Measurements from ENCODE around the gene CTU1.

CTU1 gene

GRCh38 chr19:51102991-51103390 is 5.2 kb downstream of the CTU1 start:
- DNase-seq = no peak

GRCh38 chr19:51101171-51101865 is 6.9 kb downstream of the CTU1 start:
- no peak for DNase-seq

GRCh38 chr19:51100601-51101000 is 7.6 kb downstream of the CTU1 start:
- DNase-seq = no peak

GRCh38 chr19:51099047-51099382 is 9.2 kb downstream of the CTU1 start:
- DNase-seq = no peak

- DNase-seq = no peak
Measured at GRCh38 chr19:51098365-51099046, 9.7 kb downstream of the CTU1 start.

GRCh38 chr19:51097796-51098195 is 10.4 kb downstream of the CTU1 start:
- DNase-seq = no peak

GRCh38 chr19:51097166-51097738 is 11.0 kb downstream of the CTU1 start:
- DNase-seq = peak; percentile 41

- peak; percentile 12 for DNase-seq
Measured at GRCh38 chr19:51096473-51097165, 11.6 kb downstream of the CTU1 start.

- DNase-seq = peak; percentile 41
Measured at GRCh38 chr19:51094696-51095279, 13.4 kb downstream of the CTU1 start.

- no peak for DNase-seq
Measured at GRCh38 chr19:51093510-51094345, 14.5 kb downstream of the CTU1 start.

- DNase-seq = no peak
Measured at GRCh38 chr19:51093101-51093500, 15.1 kb downstream of the CTU1 start.

GRCh38 chr19:51091895-51092873 is 16.0 kb downstream of the CTU1 start:
- DNase-seq = peak; percentile 2

GRCh38 chr19:51091126-51091525 is 17.1 kb downstream of the CTU1 start:
- DNase-seq = no peak

GRCh38 chr19:51090471-51090870 is 17.7 kb downstream of the CTU1 start:
- no peak for DNase-seq

GRCh38 chr19:51089786-51090185 is 18.4 kb downstream of the CTU1 start:
- DNase-seq = no peak

GRCh38 chr19:51086153-51086850 is 21.9 kb downstream of the CTU1 start:
- DNase-seq = no peak

- DNase-seq = no peak
Measured at GRCh38 chr19:51084505-51084904, 23.7 kb downstream of the CTU1 start.

- no peak for DNase-seq
Measured at GRCh38 chr19:51083783-51084182, 24.4 kb downstream of the CTU1 start.

- DNase-seq = no peak
Measured at GRCh38 chr19:51083181-51083580, 25.0 kb downstream of the CTU1 start.

GRCh38 chr19:51082611-51083010 is 25.6 kb downstream of the CTU1 start, which contains the start of gene KLK14:
Gene KLK14 (minus strand): TSS chr19:51082887. CDS start chr19:51082614, 273 bp downstream.
- DNase-seq = no peak

All from NCI-H510A treated with DMSO at 0.1 percent for 48 hours (cell line).